HT1080 (cell line): Measurements from ENCODE around the gene AK8. TPM values are rescaled to one million over a fixed set of nuclear protein-coding genes. Genes with fewer than 3 reads are reported as not detected.

ENCODE experiments used
- total RNA-seq: library from RNA; depleted of rRNA; stranded (reverse); fragments of >200 nt; shearing (Covaris generic); gene quantifications from 2 replicates; pipeline ENCODE4 v1.2.3, GENCODE V29; 2014; rRNA removed

Gene AK8
- total RNA-seq, 1 experiment from 2014 or later = not detected

Other genes with a start within 250 kb of the AK8 start
- gene DDX31, start 208.3 kb downstream of the AK8 start, total RNA-seq = 22.0 and 26.1 TPM in 2 replicates
- gene GTF3C4, start 207.8 kb downstream of the AK8 start, total RNA-seq = 17.6 and 23.1 TPM in 2 replicates
- gene SPACA9, start 614 bp upstream of the AK8 start, total RNA-seq = 2.6 and 5.5 TPM in 2 replicates
- gene TSC1, start 66.3 kb upstream of the AK8 start, total RNA-seq = 16.6 and 18.3 TPM in 2 replicates
- not detected in 2 replicates for gene GFI1B, start 100.4 kb upstream of the AK8 start, total RNA-seq
- gene GTF3C5, start 152.7 kb upstream of the AK8 start, total RNA-seq = 90.7 and 91.3 TPM in 2 replicates
- gene CEL, start 183.7 kb upstream of the AK8 start, total RNA-seq = 0.45 TPM in 1 of 2 replicates, not detected in the other
- 20.9 and 23.4 TPM in 2 replicates for gene RALGDS, start 243.0 kb upstream of the AK8 start, total RNA-seq